ENCODE measurements around the gene YPEL1. TPM values are rescaled to one million over a fixed set of nuclear protein-coding genes. Genes with fewer than 3 reads are reported as not detected.

Gene YPEL1
- total and polyA plus RNA-seq, 4 donors = 0.83 to 4.8 (median 2.2) TPM

- no peak overlapping the region for H3K9ac ChIP-seq (ENCODE audit: low read depth in 1 of 2, low read length in 2 of 2)
- peaks cover 11 to 68% (median 20%) of the 10 kb centered on the region in 4 donors for H3K36me3 ChIP-seq (ENCODE audit: control insufficient read depth in 4 of 4, insufficient read depth in 3 of 4, low read depth in 1 of 4, low read length in 3 of 4)
- TF ChIP-seq RXRA (IDR thresholded peaks at IDR 0.05) = no peak
- TF ChIP-seq HNF4G (IDR thresholded peaks at IDR 0.05) = no peak
- TF ChIP-seq ATF3 (IDR thresholded peaks at IDR 0.05) = no peak
- no peak for TF ChIP-seq EGR1 (IDR thresholded peaks at IDR 0.05; ENCODE audit: low read depth in 2 of 2)
- no peak for TF ChIP-seq SP1 (IDR thresholded peaks at IDR 0.05)
- TF ChIP-seq FOXA1 (IDR thresholded peaks at IDR 0.05) = no peak
- no peak for TF ChIP-seq MAX (IDR thresholded peaks at IDR 0.05)
- no peak for TF ChIP-seq YY1 (IDR thresholded peaks at IDR 0.05)
- TF ChIP-seq RAD21 (IDR thresholded peaks at IDR 0.05) = no peak
- TF ChIP-seq REST (IDR thresholded peaks at IDR 0.05) = no peak
- TF ChIP-seq HNF4A (conservative IDR thresholded peaks at IDR 0.05) = no peak
- no peak for TF ChIP-seq GABPA (IDR thresholded peaks at IDR 0.05 in 1 of 2, conservative IDR thresholded peaks at IDR 0.05 in 1 of 2)
- no peak for TF ChIP-seq FOXA2 (IDR thresholded peaks at IDR 0.05)
- no peak for TF ChIP-seq ZBTB33 (IDR thresholded peaks at IDR 0.05)
- TF ChIP-seq CTCF (IDR thresholded peaks at IDR 0.05; ENCODE audit: low read depth, low read length, missing input control) = no peak
- TF ChIP-seq NR2F2 (IDR thresholded peaks at IDR 0.05) = no peak
- TF ChIP-seq JUND (IDR thresholded peaks at IDR 0.05) = no peak
- TF ChIP-seq TAF1 (conservative IDR thresholded peaks at IDR 0.05) = no peak
- 80% methylated on average over 5 of the region's 5 CpGs for WGBS
- no peaks in the 10 kb centered on the region for H3K27me3 ChIP-seq (ENCODE audit: control insufficient read depth in 4 of 4, insufficient read depth in 4 of 4, low read length in 3 of 4)
- no peak overlapping the region for H3K27ac ChIP-seq (ENCODE audit: low read depth in 1 of 2, low read length in 2 of 2)
- DNase-seq (ENCODE audit: low spot score) = no peak
- H3K4me3 ChIP-seq (ENCODE audit: low read depth in 1 of 3, low read length in 3 of 3) = no peak overlapping the region
- H3K9me3 ChIP-seq (ENCODE audit: control insufficient read depth in 4 of 4, low read length in 3 of 4) = no peaks in the 10 kb centered on the region
- H3K4me1 ChIP-seq (ENCODE audit: control insufficient read depth in 4 of 4, insufficient read depth in 4 of 4, low read length in 3 of 4) = no peaks in the 10 kb centered on the region
These were observed 45.2 kb downstream of the YPEL1 start for GRCh38 chr22:21690401-21690801.

All from liver (tissue), 9 donors.